HFFc6 (cell line): ENCODE data around the gene PLEKHG7. TPM values are rescaled to one million over a fixed set of nuclear protein-coding genes. Genes with fewer than 3 reads are reported as not detected.

Experiments used
- DNase-seq: peaks from one replicate; pipeline ENCODE4 v3.0.0-alpha.2; 2018
- H3K27ac Mint-ChIP-seq: 2 replicates; pipeline ENCODE4 v1.8.0; 2020; ENCODE audit warnings: mild to moderate bottlenecking, mixed read lengths
- H3K27me3 Mint-ChIP-seq: 2 replicates; pipeline ENCODE4 v1.8.0; 2021; ENCODE audit warnings: mild to moderate bottlenecking, moderate library complexity, mixed read lengths; ENCODE audit not compliant: insufficient read depth
- H3K36me3 Mint-ChIP-seq: 2 replicates; pipeline ENCODE4 v1.8.0; 2021; ENCODE audit warnings: low read depth, mixed read lengths
- H3K4me1 Mint-ChIP-seq: 2 replicates; pipeline ENCODE4 v1.8.0; 2020; ENCODE audit warnings: low read depth, mixed read lengths
- H3K4me3 Mint-ChIP-seq: 2 replicates; pipeline ENCODE4 v1.8.0; 2020; ENCODE audit warnings: mild to moderate bottlenecking, moderate library complexity, mixed read lengths
- H3K9me3 Mint-ChIP-seq: 2 replicates; pipeline ENCODE4 v1.8.0; 2020; ENCODE audit warnings: mild to moderate bottlenecking, mixed read lengths
- total RNA-seq, 6 experiments: library from RNA; stranded (reverse); fragmentation: NEBNext Ultra II Directional; extraction: Animal tissue kit (Norgen Biotek cat#: 25700); gene quantifications; 2 replicates in 1 of 6; 3 replicates in 5 of 6; pipeline ENCODE4 v1.2.3, GENCODE V29; 2021
- TF ChIP-seq, protein P1 (sequence below): fragments of 200-600 bp; sonication (generic); IDR thresholded peaks from 2 replicates; pipeline ENCODE4 v1.5.0; 2021; ENCODE audit warnings: antibody characterized with exemption, mild to moderate bottlenecking

Gene PLEKHG7
- total RNA-seq, 6 experiments from 2014 or later, result 0.06 TPM; not detected in 5

DNA sequence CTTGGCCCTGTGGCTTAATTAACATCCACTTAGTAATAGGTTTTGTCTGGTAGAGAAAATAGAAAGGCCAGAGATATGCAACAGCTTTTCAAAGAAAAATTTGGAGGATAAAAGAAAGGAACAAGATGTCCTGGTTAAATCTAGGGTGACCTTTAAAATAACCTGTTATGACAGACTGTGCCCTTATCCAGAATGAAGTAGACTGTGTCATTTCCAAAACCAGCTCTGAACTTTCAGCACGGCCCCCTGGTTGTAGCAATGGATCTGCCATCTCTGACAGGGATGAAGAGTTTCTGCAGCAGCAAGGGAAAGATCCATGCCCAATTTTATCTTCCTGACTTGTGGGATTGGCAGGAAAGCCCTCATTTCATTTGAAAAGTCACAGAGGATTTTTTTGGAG is 5.1 kb downstream of the PLEKHG7 start:
- Mint-ChIP-seq H3K27me3 (peaks cover 2% of the 10 kb centered on the region), H3K4me3 (no peak overlapping the region), H3K4me1 (no peaks in the 10 kb centered on the region), H3K27ac (no peak overlapping the region), H3K9me3 (no peaks in the 10 kb centered on the region), H3K36me3 (no peaks in the 10 kb centered on the region)
- DNase-seq, result no peak
- TF ChIP-seq, protein P1, sequence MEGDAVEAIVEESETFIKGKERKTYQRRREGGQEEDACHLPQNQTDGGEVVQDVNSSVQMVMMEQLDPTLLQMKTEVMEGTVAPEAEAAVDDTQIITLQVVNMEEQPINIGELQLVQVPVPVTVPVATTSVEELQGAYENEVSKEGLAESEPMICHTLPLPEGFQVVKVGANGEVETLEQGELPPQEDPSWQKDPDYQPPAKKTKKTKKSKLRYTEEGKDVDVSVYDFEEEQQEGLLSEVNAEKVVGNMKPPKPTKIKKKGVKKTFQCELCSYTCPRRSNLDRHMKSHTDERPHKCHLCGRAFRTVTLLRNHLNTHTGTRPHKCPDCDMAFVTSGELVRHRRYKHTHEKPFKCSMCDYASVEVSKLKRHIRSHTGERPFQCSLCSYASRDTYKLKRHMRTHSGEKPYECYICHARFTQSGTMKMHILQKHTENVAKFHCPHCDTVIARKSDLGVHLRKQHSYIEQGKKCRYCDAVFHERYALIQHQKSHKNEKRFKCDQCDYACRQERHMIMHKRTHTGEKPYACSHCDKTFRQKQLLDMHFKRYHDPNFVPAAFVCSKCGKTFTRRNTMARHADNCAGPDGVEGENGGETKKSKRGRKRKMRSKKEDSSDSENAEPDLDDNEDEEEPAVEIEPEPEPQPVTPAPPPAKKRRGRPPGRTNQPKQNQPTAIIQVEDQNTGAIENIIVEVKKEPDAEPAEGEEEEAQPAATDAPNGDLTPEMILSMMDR, result no peak

DNA sequence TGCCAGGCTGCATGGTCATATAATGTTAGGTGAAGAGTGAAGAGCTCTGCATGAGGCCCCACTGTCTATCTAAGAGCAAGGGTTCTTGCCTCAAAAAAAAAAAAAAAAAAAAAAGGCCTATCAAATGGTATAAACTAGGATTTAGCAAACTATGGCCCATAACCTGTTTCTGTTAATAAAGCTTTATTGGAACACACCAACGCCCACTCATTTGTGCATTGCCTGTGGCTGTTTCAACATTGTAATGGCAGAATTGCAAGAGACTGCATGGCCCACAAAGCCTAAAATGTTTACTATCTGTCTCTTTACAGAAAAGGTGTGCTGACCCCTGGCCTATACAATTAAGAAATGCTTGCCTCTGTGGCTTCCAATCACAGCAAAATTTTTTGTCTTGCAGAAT is 12.8 kb downstream of the PLEKHG7 start:
- peaks cover 22% of the 10 kb centered on the region for H3K4me1 Mint-ChIP-seq
- peaks cover 9% of the 10 kb centered on the region; the same call in 1 of the 2 replicates for H3K9me3 Mint-ChIP-seq
- no peak overlapping the region for H3K27ac Mint-ChIP-seq
- no peaks in the 10 kb centered on the region; the same call in none of the 2 replicates for H3K27me3 Mint-ChIP-seq
- no peak for DNase-seq
- no peak overlapping the region for H3K4me3 Mint-ChIP-seq
- TF ChIP-seq, protein P1, result no peak
- no peaks in the 10 kb centered on the region for H3K36me3 Mint-ChIP-seq

DNA sequence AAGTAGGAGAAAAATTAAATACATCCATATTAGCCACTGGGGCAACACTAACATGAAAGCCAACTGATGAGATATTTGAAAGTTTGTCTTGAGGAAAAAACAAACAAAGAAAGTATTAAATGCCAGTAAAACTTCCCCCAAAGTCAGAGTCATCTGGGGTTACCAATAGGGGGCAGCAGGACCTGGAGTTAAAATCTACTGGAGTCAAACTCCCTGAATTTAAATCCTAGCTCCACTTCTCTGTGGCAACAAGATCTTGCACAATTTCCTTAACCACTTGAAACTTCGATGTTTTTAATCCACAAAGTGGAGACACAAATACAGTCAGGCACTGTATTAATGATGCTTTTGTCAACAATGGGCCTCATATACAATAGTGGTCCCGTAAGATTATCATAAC is 14.4 kb downstream of the PLEKHG7 start:
- no peak overlapping the region for H3K27ac Mint-ChIP-seq
- no peaks in the 10 kb centered on the region for H3K36me3 Mint-ChIP-seq
- peaks cover 31% of the 10 kb centered on the region for H3K4me1 Mint-ChIP-seq
- H3K9me3 Mint-ChIP-seq, result peaks cover 9% of the 10 kb centered on the region; the same call in 1 of the 2 replicates
- TF ChIP-seq, protein P1, result peak; percentile 78
- peak; percentile 24 for DNase-seq
- H3K4me3 Mint-ChIP-seq, result no peak overlapping the region
- no peaks in the 10 kb centered on the region; the same call in none of the 2 replicates for H3K27me3 Mint-ChIP-seq

DNA sequence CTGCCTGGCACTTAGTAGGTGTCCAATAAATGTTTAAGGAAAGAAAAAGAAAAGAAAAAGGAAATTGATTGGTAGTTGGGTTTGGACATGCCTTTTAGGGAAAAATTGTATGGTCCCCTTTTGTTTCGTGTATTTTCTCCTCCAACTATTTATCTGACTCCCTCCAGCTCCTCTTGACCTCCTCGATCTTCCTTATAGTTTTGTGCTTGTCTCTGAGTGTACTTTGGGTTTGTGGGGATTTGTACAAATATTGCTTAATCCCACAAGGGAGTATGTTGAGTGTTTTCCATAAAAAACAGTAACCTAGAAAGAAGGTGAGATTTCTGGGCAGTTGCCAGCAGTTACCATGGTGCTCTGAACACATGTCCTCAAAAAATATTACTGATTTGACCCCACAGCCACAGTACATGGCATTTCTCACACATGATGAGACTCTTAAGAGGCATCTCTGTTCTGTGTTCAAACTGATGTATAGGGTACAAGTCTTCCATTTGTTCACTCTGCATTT is 15.7 kb downstream of the PLEKHG7 start:
- no peaks in the 10 kb centered on the region; the same call in 1 of the 2 replicates for H3K27me3 Mint-ChIP-seq
- H3K36me3 Mint-ChIP-seq, result no peaks in the 10 kb centered on the region
- TF ChIP-seq, protein P1, result no peak
- peaks cover 31% of the 10 kb centered on the region for H3K4me1 Mint-ChIP-seq
- peaks cover 5% of the 10 kb centered on the region; the same call in 1 of the 2 replicates for H3K9me3 Mint-ChIP-seq
- DNase-seq, result no peak
- no peak overlapping the region for H3K27ac Mint-ChIP-seq
- no peak overlapping the region for H3K4me3 Mint-ChIP-seq

DNA sequence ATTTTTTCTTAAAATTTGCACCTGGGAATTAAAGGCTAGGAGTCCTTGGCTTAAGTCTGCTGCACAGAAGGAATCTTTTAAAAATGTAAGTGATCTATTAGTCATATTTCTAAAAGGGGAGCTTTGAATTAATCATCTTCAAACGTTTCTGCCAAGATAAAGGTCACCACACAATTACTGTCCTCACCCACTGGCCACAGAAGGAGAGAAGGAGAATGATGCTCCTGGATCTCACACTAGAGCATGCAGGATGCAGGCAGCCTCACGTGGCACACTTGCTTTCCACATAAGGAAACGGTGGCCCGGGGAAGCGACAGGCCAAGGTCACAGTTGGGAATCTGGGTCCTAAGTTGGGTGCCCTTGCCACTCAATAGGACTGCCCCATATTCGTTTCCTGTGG is 16.9 kb downstream of the PLEKHG7 start:
- H3K4me3 Mint-ChIP-seq, result no peak overlapping the region
- TF ChIP-seq, protein P1, result no peak
- DNase-seq, result peak; percentile 23

DNA sequence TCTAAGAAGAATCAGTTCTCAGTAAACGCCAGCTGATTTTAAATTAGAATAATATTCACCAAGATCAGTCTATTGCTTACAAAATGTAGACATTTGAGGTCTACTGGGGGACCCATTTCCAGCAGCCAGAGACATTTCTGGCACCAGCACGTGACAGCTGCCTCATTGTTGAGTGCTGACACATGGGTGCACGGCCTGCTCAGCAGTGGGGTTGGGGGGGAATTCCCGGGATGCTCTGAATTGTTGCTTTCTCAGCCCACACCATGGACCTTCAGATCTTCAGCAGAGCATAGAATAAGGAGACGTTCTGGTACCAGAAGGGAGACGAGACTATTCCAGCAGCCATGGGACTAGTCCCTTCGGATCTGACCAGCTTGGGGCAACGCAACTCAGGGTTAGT is 18.3 kb downstream of the PLEKHG7 start:
- no peak for DNase-seq
- peaks cover 10% of the 10 kb centered on the region for H3K36me3 Mint-ChIP-seq

More for the DNA sequence above, 16.9 kb downstream of the PLEKHG7 start:
- Mint-ChIP-seq H3K27ac (no peak overlapping the region), H3K27me3 (no peaks in the 10 kb centered on the region; the same call in 1 of the 2 replicates), H3K36me3 (peaks cover 3% of the 10 kb centered on the region), H3K4me1 (peaks cover 31% of the 10 kb centered on the region), H3K9me3 (peaks cover 3% of the 10 kb centered on the region)

More for the DNA sequence above, 18.3 kb downstream of the PLEKHG7 start:
- TF ChIP-seq, protein P1, result no peak
- no peak overlapping the region for H3K4me3 Mint-ChIP-seq
- H3K27ac Mint-ChIP-seq, result no peak overlapping the region
- H3K9me3 Mint-ChIP-seq, result peaks cover 9% of the 10 kb centered on the region
- peaks cover 31% of the 10 kb centered on the region for H3K4me1 Mint-ChIP-seq
- H3K27me3 Mint-ChIP-seq, result peaks cover 6% of the 10 kb centered on the region
